Stimulated activated CD8-positive, alpha-beta memory T cell treated with anti-CD3 and anti-CD28 coated beads, Interleukin-4, amount 100 ng/mL, for 4 hours (primary cell): Measurements from ENCODE around the gene TMOD4.

Experiments
- DNase-seq, 2 donors: peaks; one replicate each; pipeline ENCODE4 v3.0.0-alpha.2; 2020; ENCODE audit warnings: low read depth in 2 of 2, low spot score in 1 of 2

Gene TMOD4

GRCh38 chr1:151143986-151144385, 31.8 kb downstream of the TMOD4 start:
- no peak for DNase-seq

GRCh38 chr1:151143057-151143435, 32.7 kb downstream of the TMOD4 start:
- DNase-seq: no peak

GRCh38 chr1:151142411-151143056, 33.2 kb downstream of the TMOD4 start:
- no peak for DNase-seq

GRCh38 chr1:151137789-151138188, 38.0 kb downstream of the TMOD4 start:
- no peak for DNase-seq

- DNase-seq: no peak
These were observed 40.1 kb downstream of the TMOD4 start for GRCh38 chr1:151135433-151136385.

- no peak for DNase-seq
These were observed 40.8 kb downstream of the TMOD4 start for GRCh38 chr1:151134991-151135390.

GRCh38 chr1:151134396-151134795, 41.4 kb downstream of the TMOD4 start:
- no peak for DNase-seq

- no peak for DNase-seq
These were observed 42.6 kb downstream of the TMOD4 start for GRCh38 chr1:151133018-151133806.

GRCh38 chr1:151132335-151133017, 43.3 kb downstream of the TMOD4 start:
- DNase-seq: no peak

GRCh38 chr1:151131701-151132334, 44.0 kb downstream of the TMOD4 start:
- DNase-seq: no peak

GRCh38 chr1:151130987-151131586, 44.7 kb downstream of the TMOD4 start:
- peak; percentile 45 to 71 for DNase-seq

GRCh38 chr1:151128800-151129199, 47.0 kb downstream of the TMOD4 start:
- DNase-seq: no peak

- no peak for DNase-seq
These were observed 50.9 kb downstream of the TMOD4 start for GRCh38 chr1:151124763-151125403.
